ENCODE results near the gene MOB4.

The MOB4 gene

DNA sequence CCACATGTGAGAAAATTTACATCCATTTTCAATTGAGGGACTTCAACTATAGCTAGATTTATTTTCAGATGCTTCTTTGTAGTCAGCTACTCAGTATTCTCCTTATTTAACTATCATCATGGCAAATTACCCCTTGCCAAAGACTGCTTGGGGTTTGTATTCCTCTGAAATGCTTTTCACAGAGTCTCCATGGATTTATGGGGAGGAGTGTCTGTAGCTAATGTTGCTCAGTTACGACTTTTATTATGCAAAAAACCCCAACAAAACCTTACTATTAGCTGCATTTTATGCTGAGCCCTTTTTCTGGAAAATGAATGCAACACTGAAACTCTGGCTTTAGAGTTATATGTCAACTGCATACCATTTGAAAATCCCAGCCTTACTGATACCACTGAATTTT is 80.9 kb downstream of the MOB4 start:
- no peak for ATAC-seq

DNA sequence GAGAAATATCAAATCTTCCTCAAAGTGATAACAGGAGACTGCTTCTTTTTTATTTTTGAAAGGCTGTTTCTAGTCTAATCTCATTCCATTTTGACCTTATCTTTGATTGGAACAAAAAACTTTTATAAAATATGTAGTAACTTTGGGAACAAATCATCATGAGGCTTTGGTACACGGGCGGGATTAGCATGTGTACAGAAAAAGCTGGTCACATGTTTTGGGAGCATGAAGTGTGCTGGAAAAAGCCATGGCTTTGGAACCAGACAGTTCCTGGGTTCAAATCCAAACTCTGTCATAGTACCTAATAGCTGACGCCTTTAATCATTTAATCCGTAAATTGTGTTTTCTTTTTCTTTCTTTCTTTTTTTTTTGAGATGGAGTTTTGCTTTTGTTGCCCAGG is 81.3 kb downstream of the MOB4 start:
- ATAC-seq: no peak

DNA sequence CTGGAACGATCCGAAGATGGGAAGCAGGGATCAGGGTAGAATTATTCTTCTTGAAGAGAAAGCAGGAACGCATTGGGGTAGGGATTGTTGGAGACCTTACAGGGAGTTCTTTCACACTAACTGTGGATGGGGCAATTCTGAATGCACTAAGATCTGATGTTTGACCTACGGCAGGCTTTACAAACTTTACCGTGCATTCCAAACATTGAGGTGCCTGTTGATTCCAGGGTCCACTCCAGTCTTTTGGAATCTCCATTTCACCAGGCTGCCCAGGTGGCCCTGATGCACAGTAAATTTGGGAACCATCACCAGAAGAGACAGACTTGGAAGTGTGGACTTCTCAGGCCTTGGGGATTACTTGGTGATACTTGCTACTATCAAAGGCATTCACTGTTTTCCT is 82.6 kb downstream of the MOB4 start:
- no peak for ATAC-seq

DNA sequence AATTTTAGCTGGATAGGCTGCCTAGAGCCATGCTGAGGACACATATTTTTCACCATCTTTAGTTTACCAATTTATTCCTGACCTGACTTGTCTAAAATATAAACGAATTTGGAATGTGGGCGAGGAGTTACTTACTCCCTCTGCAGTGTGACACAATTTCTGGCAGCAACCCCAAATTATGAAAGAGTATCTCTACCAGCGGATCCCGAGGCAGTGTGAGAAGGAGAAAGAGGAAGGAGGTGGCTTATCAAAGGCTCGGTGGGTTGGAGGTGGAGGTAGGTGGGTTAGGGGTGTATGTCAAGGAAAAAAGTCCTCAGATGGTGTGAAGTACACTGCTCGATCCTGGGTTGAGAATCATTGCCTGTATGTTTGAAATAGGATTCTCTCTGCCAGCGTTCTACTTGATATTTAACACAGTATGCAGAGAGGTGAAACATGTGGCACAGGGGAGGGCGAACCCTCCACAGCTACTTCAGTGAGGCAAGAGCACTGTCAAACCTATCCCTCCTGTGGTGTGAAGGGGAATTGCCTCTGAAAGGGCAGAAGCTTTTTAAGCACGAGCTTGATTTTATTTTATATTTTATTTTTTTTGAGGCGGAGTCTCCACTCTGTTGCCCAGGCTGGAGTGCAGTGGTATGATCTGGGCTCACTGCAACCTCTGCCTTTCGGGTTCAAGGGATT is 83.6 kb downstream of the MOB4 start:
- peak; percentile 65 to 72 for ATAC-seq

DNA sequence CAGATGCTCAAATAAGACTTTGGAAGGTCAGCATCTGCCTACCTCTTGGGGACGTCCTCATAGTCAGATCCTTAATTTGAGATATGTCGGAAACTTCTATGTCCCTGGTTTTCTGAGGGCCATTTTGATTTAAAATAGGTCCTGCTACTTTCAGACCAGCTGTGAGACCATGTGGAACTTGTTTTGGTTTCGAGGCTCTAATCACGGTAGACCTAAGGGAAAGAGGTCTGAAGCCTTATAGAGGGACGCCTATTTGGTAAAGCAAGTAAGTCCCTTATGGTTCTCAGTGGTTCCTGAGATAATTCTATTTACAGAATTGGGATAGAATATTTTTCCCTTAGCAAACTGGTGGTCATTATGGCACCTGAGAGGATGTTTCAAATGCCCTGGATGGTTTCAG is 84.4 kb downstream of the MOB4 start:
- ATAC-seq: no peak

DNA sequence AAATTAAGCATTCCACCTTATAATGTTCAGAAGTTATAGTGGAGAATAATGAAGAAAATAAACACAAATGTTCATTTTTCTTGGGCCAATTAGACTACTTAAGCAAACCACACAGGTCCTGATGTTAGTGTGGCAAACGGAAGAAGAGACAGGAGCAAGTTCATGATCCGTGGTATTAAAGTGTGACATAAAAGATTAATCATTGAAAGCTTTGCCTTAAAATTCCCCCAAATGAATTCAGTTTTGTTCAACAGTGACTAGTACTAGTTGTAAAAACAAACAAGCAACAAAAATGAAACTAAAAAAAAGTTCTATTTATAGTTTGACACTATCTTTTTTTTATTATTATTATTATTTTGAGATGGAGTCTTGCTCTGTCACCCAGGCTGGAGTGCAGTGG is 85.9 kb downstream of the MOB4 start:
- ATAC-seq: no peak

Measured in activated CD4-positive, CD25-positive, alpha-beta regulatory T cell treated with anti-CD3 and anti-CD28 coated beads, Interleukin-2, amount 50 U/mL, for 24 hours (primary cell).